Measurements from ENCODE around the gene VSIG1.

The VSIG1 gene

DNA sequence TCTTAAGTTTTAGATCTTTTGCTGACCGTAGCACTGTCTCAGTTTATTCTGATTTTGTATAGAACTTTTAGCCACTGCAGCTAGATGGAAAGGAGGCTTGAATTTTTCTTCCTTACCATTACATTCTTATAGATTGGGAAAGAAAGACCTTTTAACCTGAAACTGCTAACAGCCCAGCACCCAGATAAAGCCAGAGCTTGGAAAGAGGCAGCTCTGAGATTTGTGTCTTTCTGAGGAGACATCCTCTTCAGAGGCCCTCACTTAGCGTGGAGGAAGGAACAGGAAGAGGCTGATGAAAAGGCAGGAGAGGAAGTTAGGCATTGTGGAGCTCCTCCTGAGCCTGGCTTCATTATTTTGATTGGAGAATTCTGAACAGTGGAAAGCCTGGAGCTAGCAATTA, 81.8 kb downstream of the VSIG1 start:
- DNase-seq (ENCODE audit: low read depth): no peak
- TF ChIP-seq, protein P1, sequence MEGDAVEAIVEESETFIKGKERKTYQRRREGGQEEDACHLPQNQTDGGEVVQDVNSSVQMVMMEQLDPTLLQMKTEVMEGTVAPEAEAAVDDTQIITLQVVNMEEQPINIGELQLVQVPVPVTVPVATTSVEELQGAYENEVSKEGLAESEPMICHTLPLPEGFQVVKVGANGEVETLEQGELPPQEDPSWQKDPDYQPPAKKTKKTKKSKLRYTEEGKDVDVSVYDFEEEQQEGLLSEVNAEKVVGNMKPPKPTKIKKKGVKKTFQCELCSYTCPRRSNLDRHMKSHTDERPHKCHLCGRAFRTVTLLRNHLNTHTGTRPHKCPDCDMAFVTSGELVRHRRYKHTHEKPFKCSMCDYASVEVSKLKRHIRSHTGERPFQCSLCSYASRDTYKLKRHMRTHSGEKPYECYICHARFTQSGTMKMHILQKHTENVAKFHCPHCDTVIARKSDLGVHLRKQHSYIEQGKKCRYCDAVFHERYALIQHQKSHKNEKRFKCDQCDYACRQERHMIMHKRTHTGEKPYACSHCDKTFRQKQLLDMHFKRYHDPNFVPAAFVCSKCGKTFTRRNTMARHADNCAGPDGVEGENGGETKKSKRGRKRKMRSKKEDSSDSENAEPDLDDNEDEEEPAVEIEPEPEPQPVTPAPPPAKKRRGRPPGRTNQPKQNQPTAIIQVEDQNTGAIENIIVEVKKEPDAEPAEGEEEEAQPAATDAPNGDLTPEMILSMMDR (conservative IDR thresholded peaks at IDR 0.05; ENCODE audit: low read depth, low read length): no peak
- no peak overlapping the region for H3K4me3 ChIP-seq (ENCODE audit: low read length)

DNA sequence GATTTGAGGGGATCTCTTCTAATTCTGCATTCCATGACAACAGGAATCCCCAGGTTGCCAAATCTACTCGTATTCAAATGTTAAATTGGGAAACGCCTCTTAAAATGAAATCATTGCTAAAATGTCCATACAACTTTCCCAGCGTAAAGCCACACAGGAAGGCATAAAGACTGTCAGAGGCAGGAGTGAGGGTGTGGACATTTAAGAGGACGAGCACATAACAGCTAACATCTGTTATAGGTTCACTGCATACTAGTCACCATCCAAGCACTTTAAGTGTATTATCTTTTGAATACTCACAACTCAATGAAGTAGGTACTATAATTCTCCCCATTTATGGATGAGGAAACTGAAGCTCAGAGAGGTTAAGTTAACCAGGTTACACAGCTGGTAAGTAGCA, 82.3 kb downstream of the VSIG1 start:
- DNase-seq (ENCODE audit: low read depth): no peak
- no peak overlapping the region for H3K4me3 ChIP-seq (ENCODE audit: low read length)
- TF ChIP-seq, protein P1 (conservative IDR thresholded peaks at IDR 0.05; ENCODE audit: low read depth, low read length): no peak

Data from retinal pigment epithelial cell (primary cell).